Measurements from ENCODE around the gene AIG1.

The AIG1 gene

DNA sequence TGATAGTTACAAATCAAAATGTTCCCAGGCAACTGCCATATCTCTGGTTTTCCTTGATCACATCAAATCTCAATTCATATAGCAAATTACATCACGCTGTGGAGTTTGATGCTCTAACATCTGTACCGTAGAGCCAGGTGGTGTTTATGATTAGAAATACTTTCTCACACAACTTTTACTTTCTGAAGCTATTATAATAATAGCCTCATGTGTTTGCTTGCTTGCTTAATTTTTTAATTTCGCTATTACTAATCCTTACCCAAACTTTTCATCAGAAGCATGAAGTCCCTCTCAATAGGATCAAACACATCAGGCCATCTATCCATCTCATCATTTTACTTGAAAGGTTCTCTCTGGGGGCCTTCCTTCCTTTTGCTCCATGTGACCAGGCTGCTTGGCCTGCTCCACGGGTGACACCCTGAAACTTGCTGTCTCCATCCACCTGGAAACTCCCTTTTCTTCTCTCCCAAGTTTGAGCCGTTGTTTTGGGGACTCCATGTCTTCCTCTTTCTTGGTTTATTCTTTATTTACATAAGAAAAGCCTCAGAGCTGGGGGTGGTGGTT is 314.4 kb downstream of the AIG1 start:
- CTCF ChIA-PET: no interaction called here
- POLR2A ChIA-PET: no interaction called here

DNA sequence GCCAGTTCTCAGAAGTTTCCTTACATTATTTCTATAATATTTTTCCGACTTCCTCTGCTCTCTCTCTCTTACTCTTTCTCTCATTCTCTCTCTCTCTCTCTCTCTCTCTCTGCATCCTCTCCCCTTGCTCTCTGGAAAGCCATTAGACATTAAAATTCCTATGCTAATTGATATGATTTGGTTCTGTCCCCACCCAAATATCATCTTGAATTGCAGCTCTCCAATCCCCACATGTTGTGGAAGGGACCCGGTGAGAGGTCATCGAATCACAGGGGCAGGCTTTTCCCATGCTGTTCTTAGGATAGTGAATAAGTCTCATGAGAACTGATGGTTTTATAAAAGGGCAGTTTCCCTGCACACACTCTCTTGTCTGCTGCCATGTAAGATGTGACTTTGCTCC is 315.7 kb downstream of the AIG1 start:
- no peak for DNase-seq (ENCODE audit: extremely low spot score)
- CTCF ChIA-PET: no interaction called here
- POLR2A ChIA-PET: no interaction called here
- TF ChIP-seq TARDBP (IDR thresholded peaks at IDR 0.05): no peak
- no peak for TF ChIP-seq ELF4 (IDR thresholded peaks at IDR 0.05)
- no peak for TF ChIP-seq BHLHE40 (IDR thresholded peaks at IDR 0.05; ENCODE audit: borderline replicate concordance)

More for the DNA sequence above, 314.4 kb downstream of the AIG1 start:
- no peak for DNase-seq (ENCODE audit: extremely low spot score)
- no peak for TF ChIP-seq HDGF (IDR thresholded peaks at IDR 0.05; ENCODE audit: borderline replicate concordance)
- TF ChIP-seq NFRKB (IDR thresholded peaks at IDR 0.05): no peak
- TF ChIP-seq L3MBTL2 (conservative IDR thresholded peaks at IDR 0.05): no peak
- TF ChIP-seq SP1 (IDR thresholded peaks at IDR 0.05): no peak
- TF ChIP-seq SUZ12 (IDR thresholded peaks at IDR 0.05): no peak
- no peak for TF ChIP-seq TARDBP (IDR thresholded peaks at IDR 0.05)
- no peak for TF ChIP-seq ZNF384 (IDR thresholded peaks at IDR 0.05)

DNA sequence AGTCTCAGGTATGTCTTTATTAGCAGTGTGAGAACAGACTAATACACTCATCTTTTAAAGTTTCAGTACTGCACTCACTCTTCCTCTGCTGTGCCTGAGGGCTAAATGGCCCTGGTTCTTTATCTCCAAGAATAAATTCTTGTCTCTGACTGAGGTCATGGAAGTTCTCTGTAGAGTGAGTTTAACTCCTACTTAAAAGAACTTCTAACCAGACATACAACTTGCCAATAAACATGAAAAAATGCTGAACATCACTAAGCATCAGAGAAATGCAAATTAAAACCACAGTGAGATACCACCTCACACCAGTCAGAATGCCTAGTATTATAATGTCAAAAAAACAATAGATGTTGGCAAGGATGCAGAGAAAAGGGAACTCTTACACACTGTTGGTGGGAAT is 316.2 kb downstream of the AIG1 start:
- ChIA-PET POLR2A (no interaction called here), CTCF (no interaction called here)
- TF ChIP-seq L3MBTL2 (conservative IDR thresholded peaks at IDR 0.05): no peak
- no peak for TF ChIP-seq HDGF (IDR thresholded peaks at IDR 0.05; ENCODE audit: borderline replicate concordance)
- TF ChIP-seq FOXA1 (IDR thresholded peaks at IDR 0.05): no peak
- no peak for TF ChIP-seq FOXK2 (IDR thresholded peaks at IDR 0.05)
- TF ChIP-seq TARDBP (IDR thresholded peaks at IDR 0.05): no peak
- TF ChIP-seq ZNF384 (IDR thresholded peaks at IDR 0.05): no peak
- no peak for TF ChIP-seq ARNT (IDR thresholded peaks at IDR 0.05)
- no peak for TF ChIP-seq ELF4 (IDR thresholded peaks at IDR 0.05)
- TF ChIP-seq NFRKB (IDR thresholded peaks at IDR 0.05): no peak
- TF ChIP-seq LEF1 (IDR thresholded peaks at IDR 0.05; ENCODE audit: borderline replicate concordance): no peak
- TF ChIP-seq SUZ12 (IDR thresholded peaks at IDR 0.05): no peak
- TF ChIP-seq, protein P1, sequence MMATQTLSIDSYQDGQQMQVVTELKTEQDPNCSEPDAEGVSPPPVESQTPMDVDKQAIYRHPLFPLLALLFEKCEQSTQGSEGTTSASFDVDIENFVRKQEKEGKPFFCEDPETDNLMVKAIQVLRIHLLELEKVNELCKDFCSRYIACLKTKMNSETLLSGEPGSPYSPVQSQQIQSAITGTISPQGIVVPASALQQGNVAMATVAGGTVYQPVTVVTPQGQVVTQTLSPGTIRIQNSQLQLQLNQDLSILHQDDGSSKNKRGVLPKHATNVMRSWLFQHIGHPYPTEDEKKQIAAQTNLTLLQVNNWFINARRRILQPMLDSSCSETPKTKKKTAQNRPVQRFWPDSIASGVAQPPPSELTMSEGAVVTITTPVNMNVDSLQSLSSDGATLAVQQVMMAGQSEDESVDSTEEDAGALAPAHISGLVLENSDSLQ (IDR thresholded peaks at IDR 0.05): no peak
- no peak for TF ChIP-seq CTBP1 (IDR thresholded peaks at IDR 0.05; ENCODE audit: borderline replicate concordance)
- no peak for TF ChIP-seq SP1 (IDR thresholded peaks at IDR 0.05)
- no peak for TF ChIP-seq FOXM1 (IDR thresholded peaks at IDR 0.05; ENCODE audit: borderline replicate concordance)
- no peak for TF ChIP-seq BHLHE40 (IDR thresholded peaks at IDR 0.05; ENCODE audit: borderline replicate concordance)
- no peak for DNase-seq (ENCODE audit: extremely low spot score)

DNA sequence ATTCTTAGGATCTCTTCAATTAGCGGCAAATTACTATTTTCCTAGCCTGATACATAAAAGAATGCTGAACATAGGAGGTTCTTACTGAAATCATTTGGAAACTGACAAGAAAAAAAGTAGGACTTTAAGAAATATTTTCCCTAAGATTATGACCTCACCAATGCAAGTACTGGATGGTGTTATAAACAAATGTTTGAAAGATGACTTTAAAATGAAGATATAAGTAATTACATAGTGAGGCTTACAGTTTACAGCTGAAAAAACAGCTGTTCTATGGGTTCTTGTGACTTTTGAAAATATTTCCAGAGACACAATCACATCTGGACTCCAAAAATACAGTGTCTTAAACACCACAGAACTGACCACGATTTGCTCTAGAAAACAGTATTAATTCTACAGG is 324.9 kb downstream of the AIG1 start:
- no peak for DNase-seq (ENCODE audit: extremely low spot score)
- TF ChIP-seq ELF4 (IDR thresholded peaks at IDR 0.05): no peak
- TF ChIP-seq ARNT (IDR thresholded peaks at IDR 0.05): no peak
- CTCF ChIA-PET: interaction anchor here (0.8 kb wide), 1 partner anchor 545 kb away, joined by 3 read pairs; no protein-coding TSS in a partner anchor
- POLR2A ChIA-PET: no interaction called here

DNA sequence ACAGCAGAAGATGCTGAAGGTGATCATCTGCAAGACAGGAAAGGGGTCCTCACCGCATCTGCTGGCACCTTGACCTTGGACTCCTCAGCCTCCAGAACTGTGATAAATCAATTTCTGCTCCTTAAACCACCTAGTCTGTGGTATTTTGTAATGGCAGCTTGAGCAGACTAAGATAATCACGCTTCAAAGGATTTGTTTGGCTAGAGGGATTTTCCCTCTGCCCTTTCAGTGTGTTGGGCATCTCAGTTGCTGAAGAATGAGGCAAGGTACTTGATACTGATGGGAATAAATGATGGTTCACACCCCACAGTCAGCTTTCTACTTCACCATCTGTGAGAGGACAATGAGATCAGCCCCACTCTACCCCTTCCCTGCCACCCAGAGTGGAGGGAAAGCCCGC is 329.6 kb downstream of the AIG1 start:
- ChIA-PET CTCF (no interaction called here), POLR2A (no interaction called here)
- TF ChIP-seq BHLHE40 (IDR thresholded peaks at IDR 0.05; ENCODE audit: borderline replicate concordance) (no peak), L3MBTL2 (conservative IDR thresholded peaks at IDR 0.05) (no peak), FOXK2 (IDR thresholded peaks at IDR 0.05) (no peak), ELF4 (IDR thresholded peaks at IDR 0.05) (no peak), SP1 (IDR thresholded peaks at IDR 0.05) (no peak), NFRKB (IDR thresholded peaks at IDR 0.05) (no peak), FOXM1 (IDR thresholded peaks at IDR 0.05; ENCODE audit: borderline replicate concordance) (no peak), SUZ12 (IDR thresholded peaks at IDR 0.05) (no peak), ARNT (IDR thresholded peaks at IDR 0.05) (no peak), TARDBP (IDR thresholded peaks at IDR 0.05) (no peak)
- TF ChIP-seq, protein P1 (IDR thresholded peaks at IDR 0.05): no peak
- DNase-seq (ENCODE audit: extremely low spot score): no peak
